Astrocyte of the hippocampus (primary cell): Measurements from ENCODE around the gene FLT1.

Experiments used
- DNase-seq: peaks from one replicate; pipeline ENCODE4 v3.0.0; 2011; ENCODE audit warnings: low read depth, low spot score

FLT1 gene

GRCh38 chr13:28387740-28388501 lies 107.0 kb downstream of the FLT1 start:
- DNase-seq = no peak

GRCh38 chr13:28385362-28385761 lies 109.6 kb downstream of the FLT1 start:
- DNase-seq = no peak

GRCh38 chr13:28384789-28385188 lies 110.1 kb downstream of the FLT1 start:
- no peak for DNase-seq

- no peak for DNase-seq
These were observed 114.6 kb downstream of the FLT1 start for GRCh38 chr13:28380319-28380718.

- no peak for DNase-seq
These were observed 115.4 kb downstream of the FLT1 start for GRCh38 chr13:28379371-28380083.

- no peak for DNase-seq
These were observed 118.3 kb downstream of the FLT1 start for GRCh38 chr13:28376604-28377003.

GRCh38 chr13:28375250-28375930 lies 119.5 kb downstream of the FLT1 start:
- DNase-seq = no peak

GRCh38 chr13:28373810-28374209 lies 121.1 kb downstream of the FLT1 start:
- no peak for DNase-seq

- DNase-seq = no peak
These were observed 124.5 kb downstream of the FLT1 start for GRCh38 chr13:28370448-28370847.

- DNase-seq = no peak
These were observed 136.2 kb downstream of the FLT1 start for GRCh38 chr13:28358708-28359107.

- no peak for DNase-seq
These were observed 137.0 kb downstream of the FLT1 start for GRCh38 chr13:28357911-28358433.

- no peak for DNase-seq
These were observed 137.6 kb downstream of the FLT1 start for GRCh38 chr13:28357247-28357825.

- no peak for DNase-seq
These were observed 138.3 kb downstream of the FLT1 start for GRCh38 chr13:28356561-28357021.

GRCh38 chr13:28355822-28356371 lies 139.0 kb downstream of the FLT1 start:
- peak; percentile 6 for DNase-seq

GRCh38 chr13:28355046-28355821 lies 139.7 kb downstream of the FLT1 start:
- DNase-seq = no peak

GRCh38 chr13:28353679-28354078 lies 141.2 kb downstream of the FLT1 start:
- DNase-seq = no peak

GRCh38 chr13:28349907-28350654 lies 144.8 kb downstream of the FLT1 start:
- DNase-seq = no peak

GRCh38 chr13:28349371-28349770 lies 145.6 kb downstream of the FLT1 start:
- DNase-seq = no peak

GRCh38 chr13:28347456-28348371 lies 147.2 kb downstream of the FLT1 start:
- no peak for DNase-seq
